K562 (cell line): ENCODE results near the gene CYP2A6. TPM values are rescaled to one million over a fixed set of nuclear protein-coding genes. Genes with fewer than 3 reads are reported as not detected.

Source experiments
- DPF2 ChIP-seq: fragments of 450-650 bp; IDR thresholded peaks from 2 replicates; pipeline ENCODE4 v1.6.1; 2016
- GABPB1 ChIP-seq: sonication (generic); formaldehyde crosslinking; IDR thresholded peaks from 2 replicates; pipeline ENCODE4 v1.8.0; 2022; ENCODE audit warnings: mild to moderate bottlenecking, missing genetic modification reagents
- HLTF ChIP-seq: fragments of 450-650 bp; IDR thresholded peaks from 2 replicates; pipeline ENCODE4 v1.6.1; 2016
- LARP7 ChIP-seq: fragments of 450-650 bp; IDR thresholded peaks from 2 replicates; pipeline ENCODE4 v1.6.1; 2016
- MAFG ChIP-seq: fragments of 450-650 bp; conservative IDR thresholded peaks from 2 replicates; pipeline ENCODE4 v1.6.1; 2016; ENCODE audit warnings: missing genetic modification characterization, missing compliant biosample characterization
- MEIS2 ChIP-seq: fragments of 450-650 bp; IDR thresholded peaks from 2 replicates; pipeline ENCODE4 v1.6.1; 2014; ENCODE audit warnings: mild to moderate bottlenecking; ENCODE audit not compliant: partially characterized antibody
- SMARCA5 ChIP-seq: fragments of 450-650 bp; IDR thresholded peaks from 2 replicates; pipeline ENCODE4 v1.6.1; 2016
- THRAP3 ChIP-seq: fragments of 450-650 bp; IDR thresholded peaks from 2 replicates; pipeline ENCODE4 v1.6.1; 2016; ENCODE audit warnings: mild to moderate bottlenecking, inconsistent platforms, borderline replicate concordance
- polyA plus RNA-seq, 8 experiments: library from polyadenylated mRNA; depleted of rRNA in 4 of 8; stranded (reverse) in 5 of 8; unstranded in 3 of 8; fragments of >200 nt; fragmentation: Nextera tagmentation in 2 of 8; fragmentation: Illumina TruSeq in 1 of 8; extraction: Ambion mirVana in 2 of 8; extraction: Trizol in 1 of 8; gene quantifications; 2 replicates each; pipeline versions ENCODE4 v1.2.1 to v1.2.3, GENCODE V29; 2011 to 2014; ENCODE audit warnings: inconsistent platforms in 1 of 8, missing spikeins in 1 of 8
- total RNA-seq, 7 experiments: library from RNA; depleted of rRNA in 6 of 7; stranded (reverse); fragments of >200 nt in 6 of 7; fragmentation: Illumina TruSeq in 2 of 7; extraction: Trizol in 2 of 7; gene quantifications; 2 replicates each; pipeline versions ENCODE4 v1.2.1 to v1.2.3, GENCODE V29; 2011 to 2021; ENCODE audit warnings: low replicate concordance in 1 of 7
- TF ChIP-seq, protein P1 (sequence below): fragments of 450-650 bp; IDR thresholded peaks from 2 replicates; pipeline ENCODE4 v1.6.1; 2016; ENCODE audit warnings: mild to moderate bottlenecking, moderate library complexity
- TF ChIP-seq, protein P2 (sequence below): fragments of 450-650 bp; IDR thresholded peaks from 2 replicates; pipeline ENCODE4 v1.6.1; 2016
- TF ChIP-seq, protein P3 (sequence below), 2 experiments: fragments of 450-650 bp; IDR thresholded peaks; 2 replicates each; pipeline ENCODE4 v1.6.1; 2016
- TF ChIP-seq, protein P4 (sequence below): fragments of 450-650 bp; IDR thresholded peaks from 2 replicates; pipeline ENCODE4 v1.6.1; 2016; ENCODE audit warnings: borderline replicate concordance

Gene CYP2A6
- total and polyA plus RNA-seq, 9 of the 15 experiments (the other 6 are each of a cell fraction or from before 2014, with no cell fraction given): 0.31 TPM; not detected in 8

DNA sequence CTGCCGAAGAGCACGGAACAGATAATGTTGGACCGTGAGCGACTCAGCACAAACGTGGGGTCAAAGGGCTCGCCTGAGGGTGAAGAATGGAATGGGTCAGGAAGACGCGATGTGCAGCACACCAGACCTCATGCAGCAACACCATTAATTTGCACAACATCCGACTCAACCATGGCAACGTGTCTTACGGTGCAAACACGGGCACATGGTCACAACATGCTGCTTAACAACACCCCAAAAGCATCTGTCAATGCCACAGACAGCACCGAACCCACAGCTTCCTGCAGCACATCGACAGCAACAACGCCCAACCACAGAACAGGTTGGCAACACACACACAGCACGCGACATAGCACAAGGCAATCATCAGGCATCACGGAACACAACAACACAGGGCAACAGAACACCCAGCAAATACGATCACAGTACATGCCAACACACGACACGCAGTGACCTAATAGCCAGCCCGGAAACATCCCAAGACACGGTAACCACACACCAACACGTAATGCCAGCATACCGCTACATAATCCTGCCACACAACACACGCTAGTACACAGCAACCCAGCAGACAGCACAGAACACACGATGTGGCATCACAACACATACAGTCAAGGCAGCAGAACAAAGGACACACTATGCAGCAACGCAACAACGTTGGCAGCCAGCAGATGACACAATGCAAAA lies 23.4 kb downstream of the CYP2A6 start (continued):
- TF ChIP-seq, protein P1, sequence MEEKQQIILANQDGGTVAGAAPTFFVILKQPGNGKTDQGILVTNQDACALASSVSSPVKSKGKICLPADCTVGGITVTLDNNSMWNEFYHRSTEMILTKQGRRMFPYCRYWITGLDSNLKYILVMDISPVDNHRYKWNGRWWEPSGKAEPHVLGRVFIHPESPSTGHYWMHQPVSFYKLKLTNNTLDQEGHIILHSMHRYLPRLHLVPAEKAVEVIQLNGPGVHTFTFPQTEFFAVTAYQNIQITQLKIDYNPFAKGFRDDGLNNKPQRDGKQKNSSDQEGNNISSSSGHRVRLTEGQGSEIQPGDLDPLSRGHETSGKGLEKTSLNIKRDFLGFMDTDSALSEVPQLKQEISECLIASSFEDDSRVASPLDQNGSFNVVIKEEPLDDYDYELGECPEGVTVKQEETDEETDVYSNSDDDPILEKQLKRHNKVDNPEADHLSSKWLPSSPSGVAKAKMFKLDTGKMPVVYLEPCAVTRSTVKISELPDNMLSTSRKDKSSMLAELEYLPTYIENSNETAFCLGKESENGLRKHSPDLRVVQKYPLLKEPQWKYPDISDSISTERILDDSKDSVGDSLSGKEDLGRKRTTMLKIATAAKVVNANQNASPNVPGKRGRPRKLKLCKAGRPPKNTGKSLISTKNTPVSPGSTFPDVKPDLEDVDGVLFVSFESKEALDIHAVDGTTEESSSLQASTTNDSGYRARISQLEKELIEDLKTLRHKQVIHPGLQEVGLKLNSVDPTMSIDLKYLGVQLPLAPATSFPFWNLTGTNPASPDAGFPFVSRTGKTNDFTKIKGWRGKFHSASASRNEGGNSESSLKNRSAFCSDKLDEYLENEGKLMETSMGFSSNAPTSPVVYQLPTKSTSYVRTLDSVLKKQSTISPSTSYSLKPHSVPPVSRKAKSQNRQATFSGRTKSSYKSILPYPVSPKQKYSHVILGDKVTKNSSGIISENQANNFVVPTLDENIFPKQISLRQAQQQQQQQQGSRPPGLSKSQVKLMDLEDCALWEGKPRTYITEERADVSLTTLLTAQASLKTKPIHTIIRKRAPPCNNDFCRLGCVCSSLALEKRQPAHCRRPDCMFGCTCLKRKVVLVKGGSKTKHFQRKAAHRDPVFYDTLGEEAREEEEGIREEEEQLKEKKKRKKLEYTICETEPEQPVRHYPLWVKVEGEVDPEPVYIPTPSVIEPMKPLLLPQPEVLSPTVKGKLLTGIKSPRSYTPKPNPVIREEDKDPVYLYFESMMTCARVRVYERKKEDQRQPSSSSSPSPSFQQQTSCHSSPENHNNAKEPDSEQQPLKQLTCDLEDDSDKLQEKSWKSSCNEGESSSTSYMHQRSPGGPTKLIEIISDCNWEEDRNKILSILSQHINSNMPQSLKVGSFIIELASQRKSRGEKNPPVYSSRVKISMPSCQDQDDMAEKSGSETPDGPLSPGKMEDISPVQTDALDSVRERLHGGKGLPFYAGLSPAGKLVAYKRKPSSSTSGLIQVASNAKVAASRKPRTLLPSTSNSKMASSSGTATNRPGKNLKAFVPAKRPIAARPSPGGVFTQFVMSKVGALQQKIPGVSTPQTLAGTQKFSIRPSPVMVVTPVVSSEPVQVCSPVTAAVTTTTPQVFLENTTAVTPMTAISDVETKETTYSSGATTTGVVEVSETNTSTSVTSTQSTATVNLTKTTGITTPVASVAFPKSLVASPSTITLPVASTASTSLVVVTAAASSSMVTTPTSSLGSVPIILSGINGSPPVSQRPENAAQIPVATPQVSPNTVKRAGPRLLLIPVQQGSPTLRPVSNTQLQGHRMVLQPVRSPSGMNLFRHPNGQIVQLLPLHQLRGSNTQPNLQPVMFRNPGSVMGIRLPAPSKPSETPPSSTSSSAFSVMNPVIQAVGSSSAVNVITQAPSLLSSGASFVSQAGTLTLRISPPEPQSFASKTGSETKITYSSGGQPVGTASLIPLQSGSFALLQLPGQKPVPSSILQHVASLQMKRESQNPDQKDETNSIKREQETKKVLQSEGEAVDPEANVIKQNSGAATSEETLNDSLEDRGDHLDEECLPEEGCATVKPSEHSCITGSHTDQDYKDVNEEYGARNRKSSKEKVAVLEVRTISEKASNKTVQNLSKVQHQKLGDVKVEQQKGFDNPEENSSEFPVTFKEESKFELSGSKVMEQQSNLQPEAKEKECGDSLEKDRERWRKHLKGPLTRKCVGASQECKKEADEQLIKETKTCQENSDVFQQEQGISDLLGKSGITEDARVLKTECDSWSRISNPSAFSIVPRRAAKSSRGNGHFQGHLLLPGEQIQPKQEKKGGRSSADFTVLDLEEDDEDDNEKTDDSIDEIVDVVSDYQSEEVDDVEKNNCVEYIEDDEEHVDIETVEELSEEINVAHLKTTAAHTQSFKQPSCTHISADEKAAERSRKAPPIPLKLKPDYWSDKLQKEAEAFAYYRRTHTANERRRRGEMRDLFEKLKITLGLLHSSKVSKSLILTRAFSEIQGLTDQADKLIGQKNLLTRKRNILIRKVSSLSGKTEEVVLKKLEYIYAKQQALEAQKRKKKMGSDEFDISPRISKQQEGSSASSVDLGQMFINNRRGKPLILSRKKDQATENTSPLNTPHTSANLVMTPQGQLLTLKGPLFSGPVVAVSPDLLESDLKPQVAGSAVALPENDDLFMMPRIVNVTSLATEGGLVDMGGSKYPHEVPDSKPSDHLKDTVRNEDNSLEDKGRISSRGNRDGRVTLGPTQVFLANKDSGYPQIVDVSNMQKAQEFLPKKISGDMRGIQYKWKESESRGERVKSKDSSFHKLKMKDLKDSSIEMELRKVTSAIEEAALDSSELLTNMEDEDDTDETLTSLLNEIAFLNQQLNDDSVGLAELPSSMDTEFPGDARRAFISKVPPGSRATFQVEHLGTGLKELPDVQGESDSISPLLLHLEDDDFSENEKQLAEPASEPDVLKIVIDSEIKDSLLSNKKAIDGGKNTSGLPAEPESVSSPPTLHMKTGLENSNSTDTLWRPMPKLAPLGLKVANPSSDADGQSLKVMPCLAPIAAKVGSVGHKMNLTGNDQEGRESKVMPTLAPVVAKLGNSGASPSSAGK: peak; percentile 39
- TF ChIP-seq DPF2 (0 out of 2 replicates have a peak, but pooled peaks have one; percentile 14), THRAP3 (peak; percentile 89; the same call in 1 of the 2 replicates), MEIS2 (peak; percentile 32), GABPB1 (CRISPR knock-in tag) (0 out of 2 replicates have a peak, but pooled peaks have one; percentile 24), MAFG (tag) (peak; percentile 27; the same call in 1 of the 2 replicates), HLTF (0 out of 2 replicates have a peak, but pooled peaks have one; percentile 35), LARP7 (0 out of 2 replicates have a peak, but pooled peaks have one; percentile 30), SMARCA5 (0 out of 2 replicates have a peak, but pooled peaks have one; percentile 31)
- TF ChIP-seq, protein P2, sequence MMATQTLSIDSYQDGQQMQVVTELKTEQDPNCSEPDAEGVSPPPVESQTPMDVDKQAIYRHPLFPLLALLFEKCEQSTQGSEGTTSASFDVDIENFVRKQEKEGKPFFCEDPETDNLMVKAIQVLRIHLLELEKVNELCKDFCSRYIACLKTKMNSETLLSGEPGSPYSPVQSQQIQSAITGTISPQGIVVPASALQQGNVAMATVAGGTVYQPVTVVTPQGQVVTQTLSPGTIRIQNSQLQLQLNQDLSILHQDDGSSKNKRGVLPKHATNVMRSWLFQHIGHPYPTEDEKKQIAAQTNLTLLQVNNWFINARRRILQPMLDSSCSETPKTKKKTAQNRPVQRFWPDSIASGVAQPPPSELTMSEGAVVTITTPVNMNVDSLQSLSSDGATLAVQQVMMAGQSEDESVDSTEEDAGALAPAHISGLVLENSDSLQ: peak; percentile 31; the same call in 1 of the 2 replicates
- TF ChIP-seq, protein P3, sequence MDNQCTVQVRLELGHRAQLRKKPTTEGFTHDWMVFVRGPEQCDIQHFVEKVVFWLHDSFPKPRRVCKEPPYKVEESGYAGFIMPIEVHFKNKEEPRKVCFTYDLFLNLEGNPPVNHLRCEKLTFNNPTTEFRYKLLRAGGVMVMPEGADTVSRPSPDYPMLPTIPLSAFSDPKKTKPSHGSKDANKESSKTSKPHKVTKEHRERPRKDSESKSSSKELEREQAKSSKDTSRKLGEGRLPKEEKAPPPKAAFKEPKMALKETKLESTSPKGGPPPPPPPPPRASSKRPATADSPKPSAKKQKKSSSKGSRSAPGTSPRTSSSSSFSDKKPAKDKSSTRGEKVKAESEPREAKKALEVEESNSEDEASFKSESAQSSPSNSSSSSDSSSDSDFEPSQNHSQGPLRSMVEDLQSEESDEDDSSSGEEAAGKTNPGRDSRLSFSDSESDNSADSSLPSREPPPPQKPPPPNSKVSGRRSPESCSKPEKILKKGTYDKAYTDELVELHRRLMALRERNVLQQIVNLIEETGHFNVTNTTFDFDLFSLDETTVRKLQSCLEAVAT (IDR thresholded peaks at IDR 0.05): peak in 1 of 2 experiments; percentile 57; a peak in 1 of 4 replicates
- TF ChIP-seq, protein P4, sequence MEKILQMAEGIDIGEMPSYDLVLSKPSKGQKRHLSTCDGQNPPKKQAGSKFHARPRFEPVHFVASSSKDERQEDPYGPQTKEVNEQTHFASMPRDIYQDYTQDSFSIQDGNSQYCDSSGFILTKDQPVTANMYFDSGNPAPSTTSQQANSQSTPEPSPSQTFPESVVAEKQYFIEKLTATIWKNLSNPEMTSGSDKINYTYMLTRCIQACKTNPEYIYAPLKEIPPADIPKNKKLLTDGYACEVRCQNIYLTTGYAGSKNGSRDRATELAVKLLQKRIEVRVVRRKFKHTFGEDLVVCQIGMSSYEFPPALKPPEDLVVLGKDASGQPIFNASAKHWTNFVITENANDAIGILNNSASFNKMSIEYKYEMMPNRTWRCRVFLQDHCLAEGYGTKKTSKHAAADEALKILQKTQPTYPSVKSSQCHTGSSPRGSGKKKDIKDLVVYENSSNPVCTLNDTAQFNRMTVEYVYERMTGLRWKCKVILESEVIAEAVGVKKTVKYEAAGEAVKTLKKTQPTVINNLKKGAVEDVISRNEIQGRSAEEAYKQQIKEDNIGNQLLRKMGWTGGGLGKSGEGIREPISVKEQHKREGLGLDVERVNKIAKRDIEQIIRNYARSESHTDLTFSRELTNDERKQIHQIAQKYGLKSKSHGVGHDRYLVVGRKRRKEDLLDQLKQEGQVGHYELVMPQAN: 0 out of 2 replicates have a peak, but pooled peaks have one; percentile 26
